Left colon (tissue), 2 donors: ENCODE results near the gene COX6B2. TPM values are rescaled to one million over a fixed set of nuclear protein-coding genes. Genes with fewer than 3 reads are reported as not detected.
"Not testable (repeated sequence)": the region's sequence is repeated elsewhere in the genome, so short reads cannot be mapped to it uniquely, and the experiment has no call there.

Experiments used
- ATAC-seq: fragments of 200-7000 bp; cut with Tn5 transposase; one replicate; pipeline ENCODE4 v1.9.1; 2020; ENCODE audit warnings: mild to moderate bottlenecking, moderate library complexity
- DNase-seq, 2 donors: peaks; one replicate each; pipeline ENCODE4 v3.0.0-alpha.2; 2020
- intact Hi-C, 2 donors: fragments of 100-400 bp; cut with DNase I in 1 of 2; cut with micrococcal nuclease in 1 of 2; formaldehyde crosslinking; loops; one replicate each; pipeline versions ENCODE4 v1.11.2 to v1.14.0; 2022; cut with DNase I, micrococcal nuclease
- long read RNA-seq: library from polyadenylated mRNA; unstranded; transcript quantifications from one replicate; pipeline ENCODE4 v2.0.0, GENCODE V29; 2021
- total RNA-seq, 2 donors: library from RNA; stranded (reverse); fragmentation: NEBNext Ultra II Directional; extraction: Animal tissue kit (Norgen Biotek cat#: 25700); gene quantifications; one replicate each; pipeline ENCODE4 v1.2.1, GENCODE V29; 2021
- donor health status: DM: no; HTN: no; CAD: no.
- donor health status: DM: yes; HTN: yes; CAD: no.

COX6B2 gene
- 10 to 100 TPM; 23.0 to 27.6 TPM for total RNA-seq
- long read RNA-seq, partial matches to known transcripts: 1 of 6 reads
- long read RNA-seq, other reads (novel, unspliced or antisense): 5 of 6 reads

- intact Hi-C loops: no loop called here
- no peak for DNase-seq
- peak; percentile 13 for ATAC-seq
These were observed at the start of gene COX6B2 for GRCh38 chr19:55354698-55355212. Gene COX6B2 (minus strand): TSS chr19:55354719. CDS start chr19:55354521, 198 bp downstream.

GRCh38 chr19:55402509-55402908 is 48.0 kb upstream of the COX6B2 start:
- intact Hi-C loops: no loop called here
- DNase-seq: no peak
- ATAC-seq: no peak

- intact Hi-C loops, ATAC-seq, DNase-seq: not testable (repeated sequence)
These were observed 46.9 kb upstream of the COX6B2 start for GRCh38 chr19:55401390-55401789.

GRCh38 chr19:55400281-55401087 is 46.0 kb upstream of the COX6B2 start:
- intact Hi-C loops: no loop called here
- DNase-seq (no peak), ATAC-seq (no peak)

GRCh38 chr19:55398200-55398925 is 43.8 kb upstream of the COX6B2 start:
- intact Hi-C loops: no loop called here
- DNase-seq (no peak), ATAC-seq (no peak)

- intact Hi-C loops: no loop called here
- no peak for ATAC-seq
- no peak for DNase-seq
These were observed 38.6 kb upstream of the COX6B2 start for GRCh38 chr19:55392820-55393761.

GRCh38 chr19:55391702-55392615 is 37.4 kb upstream of the COX6B2 start:
- ATAC-seq: no peak
- no peak for DNase-seq
- intact Hi-C loops: no loop called here

GRCh38 chr19:55391191-55391670 is 36.7 kb upstream of the COX6B2 start:
- no peak for DNase-seq

GRCh38 chr19:55390461-55390880 is 36.0 kb upstream of the COX6B2 start:
- no peak for DNase-seq
- no peak for ATAC-seq
- intact Hi-C loops: no loop called here

More at GRCh38 chr19:55391191-55391670, 36.7 kb upstream of the COX6B2 start:
- intact Hi-C loops: no loop called here
- ATAC-seq: no peak

GRCh38 chr19:55389386-55390317 is 35.1 kb upstream of the COX6B2 start:
- DNase-seq (no peak), ATAC-seq (no peak)
- intact Hi-C loops: no loop called here

GRCh38 chr19:55387736-55388497 is 33.4 kb upstream of the COX6B2 start:
- DNase-seq: no peak
- intact Hi-C loops: no loop called here
- no peak for ATAC-seq

- intact Hi-C loops: no loop called here
- ATAC-seq (no peak), DNase-seq (no peak)
These were observed 32.0 kb upstream of the COX6B2 start for GRCh38 chr19:55386493-55386971.

GRCh38 chr19:55385724-55386492 is 31.4 kb upstream of the COX6B2 start, which contains the start of gene RPL28:
Gene RPL28 (plus strand): TSS chr19:55385932. CDS start chr19:55386358, 426 bp downstream.
- intact Hi-C loops: no loop called here
- DNase-seq: peak; percentile 98
- ATAC-seq: peak; percentile 73

GRCh38 chr19:55384920-55385723 is 30.6 kb upstream of the COX6B2 start:
- intact Hi-C loops: no loop called here
- DNase-seq: peak; percentile 97
- ATAC-seq: peak; percentile 76
